ENCODE measurements around the gene MIER2.

MIER2 gene

GRCh38 chr19:328025-328505, 16.5 kb downstream of the MIER2 start:
- DNase-seq (ENCODE audit: extremely low spot score), result no peak
- ChIA-PET POLR2A (interaction anchor here (1.2 kb wide), 1 partner anchor 15 kb away, joined by 3 read pairs; no protein-coding TSS in a partner anchor), CTCF (no interaction called here)
- TF ChIP-seq BHLHE40 (IDR thresholded peaks at IDR 0.05; ENCODE audit: borderline replicate concordance) (no peak), ARNT (IDR thresholded peaks at IDR 0.05) (no peak), ZNF384 (IDR thresholded peaks at IDR 0.05) (no peak), ELF4 (IDR thresholded peaks at IDR 0.05) (no peak), HDGF (IDR thresholded peaks at IDR 0.05; ENCODE audit: borderline replicate concordance) (no peak), SP1 (IDR thresholded peaks at IDR 0.05) (no peak), NFRKB (IDR thresholded peaks at IDR 0.05) (no peak), CTBP1 (IDR thresholded peaks at IDR 0.05; ENCODE audit: borderline replicate concordance) (no peak), LEF1 (IDR thresholded peaks at IDR 0.05; ENCODE audit: borderline replicate concordance) (no peak), SUZ12 (IDR thresholded peaks at IDR 0.05) (no peak), L3MBTL2 (conservative IDR thresholded peaks at IDR 0.05) (no peak)

GRCh38 chr19:327291-328024, 17.1 kb downstream of the MIER2 start:
- ChIA-PET POLR2A (interaction anchor here (1.2 kb wide), 1 partner anchor 16 kb away, joined by 3 read pairs; no protein-coding TSS in a partner anchor), CTCF (no interaction called here)
- TF ChIP-seq ZNF384 (IDR thresholded peaks at IDR 0.05) (no peak), FOXM1 (IDR thresholded peaks at IDR 0.05; ENCODE audit: borderline replicate concordance) (no peak), CTBP1 (IDR thresholded peaks at IDR 0.05; ENCODE audit: borderline replicate concordance) (no peak), NFRKB (IDR thresholded peaks at IDR 0.05) (no peak), PKNOX1 (IDR thresholded peaks at IDR 0.05) (no peak), SUZ12 (IDR thresholded peaks at IDR 0.05) (no peak), ELF4 (IDR thresholded peaks at IDR 0.05) (no peak), L3MBTL2 (conservative IDR thresholded peaks at IDR 0.05) (no peak)

GRCh38 chr19:326871-327270, 17.7 kb downstream of the MIER2 start:
- no peak for DNase-seq (ENCODE audit: extremely low spot score)
- POLR2A ChIA-PET, result no interaction called here
- no peak for TF ChIP-seq FOXM1 (IDR thresholded peaks at IDR 0.05; ENCODE audit: borderline replicate concordance)
- TF ChIP-seq CTBP1 (IDR thresholded peaks at IDR 0.05; ENCODE audit: borderline replicate concordance), result no peak
- TF ChIP-seq LEF1 (IDR thresholded peaks at IDR 0.05; ENCODE audit: borderline replicate concordance), result no peak
- no peak for TF ChIP-seq ZNF384 (IDR thresholded peaks at IDR 0.05)
- TF ChIP-seq L3MBTL2 (conservative IDR thresholded peaks at IDR 0.05), result no peak
- no peak for TF ChIP-seq HDGF (IDR thresholded peaks at IDR 0.05; ENCODE audit: borderline replicate concordance)
- CTCF ChIA-PET, result no interaction called here

More at GRCh38 chr19:327291-328024, 17.1 kb downstream of the MIER2 start:
- DNase-seq (ENCODE audit: extremely low spot score), result no peak

DNA sequence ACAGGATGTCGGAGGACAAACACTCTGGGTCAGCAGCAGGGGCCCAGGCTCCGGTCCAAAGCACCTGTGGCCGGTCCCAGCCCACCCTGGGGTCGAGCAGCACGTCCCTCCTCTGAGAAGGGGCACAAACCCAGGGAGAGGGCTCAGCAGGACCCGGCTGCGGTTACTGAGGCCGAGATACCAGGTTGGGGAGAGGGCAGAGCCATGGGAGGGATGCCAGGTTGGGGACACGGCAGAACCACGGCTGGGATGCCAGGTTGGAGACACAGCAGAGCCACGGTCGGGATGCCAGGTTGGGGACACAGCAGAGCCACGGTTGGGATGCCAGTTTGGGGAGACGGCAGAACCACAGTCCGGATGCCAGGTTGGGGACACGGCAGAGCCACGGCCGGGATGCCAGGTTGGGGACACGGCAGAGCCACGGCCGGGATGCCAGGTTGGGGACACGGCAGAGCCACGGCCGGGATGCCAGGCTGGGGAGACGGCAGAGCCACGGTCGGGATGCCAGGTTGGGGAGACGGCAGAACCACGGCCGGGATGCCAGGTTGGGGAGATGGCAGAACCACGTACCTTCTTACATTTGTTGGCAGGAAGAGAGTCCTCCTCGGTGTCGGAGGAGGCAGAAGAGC, 18.5 kb downstream of the MIER2 start:
- DNase-seq (ENCODE audit: extremely low spot score), result no peak
- ChIA-PET POLR2A (no interaction called here), CTCF (no interaction called here)
- no peak for TF ChIP-seq FOXA1 (IDR thresholded peaks at IDR 0.05)
- TF ChIP-seq FOXK2 (IDR thresholded peaks at IDR 0.05), result no peak
- no peak for TF ChIP-seq FOXM1 (IDR thresholded peaks at IDR 0.05; ENCODE audit: borderline replicate concordance)
- TF ChIP-seq CTBP1 (IDR thresholded peaks at IDR 0.05; ENCODE audit: borderline replicate concordance), result no peak
- no peak for TF ChIP-seq ARNT (IDR thresholded peaks at IDR 0.05)
- TF ChIP-seq SUZ12 (IDR thresholded peaks at IDR 0.05), result no peak
- TF ChIP-seq SP1 (IDR thresholded peaks at IDR 0.05), result no peak
- no peak for TF ChIP-seq L3MBTL2 (conservative IDR thresholded peaks at IDR 0.05)
- no peak for TF ChIP-seq BHLHE40 (IDR thresholded peaks at IDR 0.05; ENCODE audit: borderline replicate concordance)
- no peak for TF ChIP-seq PKNOX1 (IDR thresholded peaks at IDR 0.05)
- no peak for TF ChIP-seq HDGF (IDR thresholded peaks at IDR 0.05; ENCODE audit: borderline replicate concordance)

- no peak for DNase-seq (ENCODE audit: extremely low spot score)
- TF ChIP-seq TARDBP (IDR thresholded peaks at IDR 0.05), result no peak
- ChIA-PET CTCF (no interaction called here), POLR2A (no interaction called here)
These were observed 19.2 kb downstream of the MIER2 start for GRCh38 chr19:325173-325936.

DNA sequence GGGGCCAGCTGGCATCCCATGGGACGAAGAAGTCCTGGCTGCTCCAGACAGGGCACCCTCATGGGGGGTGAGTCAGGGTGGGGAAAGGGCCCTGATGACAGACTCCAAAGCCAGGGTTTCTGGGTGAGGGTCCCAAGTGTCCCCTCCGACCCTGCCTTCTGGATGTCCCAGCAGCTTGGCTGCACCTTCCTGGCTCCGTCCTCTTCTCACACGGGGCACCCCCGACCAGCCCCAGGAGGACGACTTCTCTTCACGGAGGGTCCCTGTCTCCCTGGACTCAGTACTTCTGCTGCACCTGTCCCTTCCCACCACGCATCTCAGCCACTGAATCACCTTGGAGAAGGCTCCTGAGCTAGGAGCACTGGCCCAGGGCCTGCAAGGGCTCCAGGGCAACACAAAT, 19.9 kb downstream of the MIER2 start:
- DNase-seq (ENCODE audit: extremely low spot score), result no peak
- CTCF ChIA-PET, result no interaction called here
- POLR2A ChIA-PET, result no interaction called here
- TF ChIP-seq PKNOX1 (IDR thresholded peaks at IDR 0.05) (no peak), BHLHE40 (IDR thresholded peaks at IDR 0.05; ENCODE audit: borderline replicate concordance) (no peak), SP1 (IDR thresholded peaks at IDR 0.05) (no peak), ELF4 (IDR thresholded peaks at IDR 0.05) (no peak), FOXK2 (IDR thresholded peaks at IDR 0.05) (no peak), FOXM1 (IDR thresholded peaks at IDR 0.05; ENCODE audit: borderline replicate concordance) (no peak), ZNF384 (IDR thresholded peaks at IDR 0.05) (no peak), SUZ12 (IDR thresholded peaks at IDR 0.05) (no peak), HDGF (IDR thresholded peaks at IDR 0.05; ENCODE audit: borderline replicate concordance) (no peak), TARDBP (IDR thresholded peaks at IDR 0.05) (no peak), NFRKB (IDR thresholded peaks at IDR 0.05) (no peak), ARNT (IDR thresholded peaks at IDR 0.05) (no peak), LEF1 (IDR thresholded peaks at IDR 0.05; ENCODE audit: borderline replicate concordance) (no peak), CTBP1 (IDR thresholded peaks at IDR 0.05; ENCODE audit: borderline replicate concordance) (no peak)
